Left ventricle myocardium superior (tissue), 1 donor: ENCODE results near the gene MLLT6. TPM values are rescaled to one million over a fixed set of nuclear protein-coding genes. Genes with fewer than 3 reads are reported as not detected.

Source experiments
- ATAC-seq: fragments of 200-7000 bp; cut with Tn5 transposase; one replicate; pipeline ENCODE4 v1.9.1; 2020; ENCODE audit warnings: mild to moderate bottlenecking, moderate library complexity
- DNase-seq: peaks from one replicate; pipeline ENCODE4 v3.0.0-alpha.2; 2020
- intact Hi-C: fragments of 100-400 bp; cut with micrococcal nuclease; formaldehyde crosslinking; loops from one replicate; pipeline ENCODE4 v1.11.0; 2022
- total RNA-seq: library from RNA; stranded (reverse); fragmentation: NEBNext Ultra II Directional; extraction: Animal tissue kit (Norgen Biotek cat#: 25700); gene quantifications from one replicate; pipeline ENCODE4 v1.2.1, GENCODE V29; 2021
- donor health status: DM: no; HTN: yes; CAD: no; lungs with severe emphysema.

MLLT6 gene
- total RNA-seq, 1 donor from 2014 or later: 88.0 TPM

- ATAC-seq (no peak), DNase-seq (no peak)
- intact Hi-C loops: no loop called here
These were observed 29.2 kb downstream of the MLLT6 start for GRCh38 chr17:38733982-38734973.

- DNase-seq: peak; percentile 78
- intact Hi-C loops: no loop called here
- peak; percentile 18 for ATAC-seq
These were observed 30.3 kb downstream of the MLLT6 start for GRCh38 chr17:38735161-38735997.

GRCh38 chr17:38738007-38738662, 33.1 kb downstream of the MLLT6 start:
- no peak for ATAC-seq
- DNase-seq: no peak
- intact Hi-C loops: no loop called here

GRCh38 chr17:38738686-38739085, 33.6 kb downstream of the MLLT6 start:
- no peak for ATAC-seq

GRCh38 chr17:38739305-38739704, 34.2 kb downstream of the MLLT6 start:
- no peak for DNase-seq
- ATAC-seq: no peak
- intact Hi-C loops: no loop called here

More at GRCh38 chr17:38738686-38739085, 33.6 kb downstream of the MLLT6 start:
- DNase-seq: no peak
- intact Hi-C loops: no loop called here

- intact Hi-C loops: no loop called here
- no peak for ATAC-seq
These were observed 35.0 kb downstream of the MLLT6 start for GRCh38 chr17:38740044-38740443.

GRCh38 chr17:38740806-38741205, 35.7 kb downstream of the MLLT6 start:
- ATAC-seq: no peak
- DNase-seq: no peak
- intact Hi-C loops: no loop called here

More at GRCh38 chr17:38740044-38740443, 35.0 kb downstream of the MLLT6 start:
- DNase-seq: no peak

GRCh38 chr17:38741461-38741860, 36.4 kb downstream of the MLLT6 start:
- DNase-seq (no peak), ATAC-seq (peak; percentile 6)
- intact Hi-C loops: no loop called here

GRCh38 chr17:38741921-38742410, 36.9 kb downstream of the MLLT6 start:
- intact Hi-C loops: no loop called here
- ATAC-seq (peak; percentile 79), DNase-seq (peak; percentile 73)

GRCh38 chr17:38742411-38743308, 37.6 kb downstream of the MLLT6 start:
- ATAC-seq (peak; percentile 57), DNase-seq (peak; percentile 47)
- intact Hi-C loops: no loop called here

- no peak for ATAC-seq
- no peak for DNase-seq
- intact Hi-C loops: no loop called here
These were observed 38.6 kb downstream of the MLLT6 start for GRCh38 chr17:38743556-38744171.

- DNase-seq (no peak), ATAC-seq (no peak)
- intact Hi-C loops: no loop called here
These were observed 40.5 kb downstream of the MLLT6 start for GRCh38 chr17:38745545-38745944.

- no peak for DNase-seq
- intact Hi-C loops: no loop called here
- no peak for ATAC-seq
These were observed 41.2 kb downstream of the MLLT6 start for GRCh38 chr17:38746004-38746848.

- intact Hi-C loops: no loop called here
- DNase-seq (no peak), ATAC-seq (no peak)
These were observed 41.9 kb downstream of the MLLT6 start for GRCh38 chr17:38746849-38747462.

- intact Hi-C loops: no loop called here
- ATAC-seq (peak; percentile 1), DNase-seq (peak; percentile 74)
These were observed 42.5 kb downstream of the MLLT6 start for GRCh38 chr17:38747463-38748148.
